Measurements from ENCODE around the gene TBCE.
"Not testable (repeated sequence)": the region's sequence is repeated elsewhere in the genome, so short reads cannot be mapped to it uniquely, and the experiment has no call there.

GRCh38 chr1:235381955-235382739 is 14.9 kb downstream of the TBCE start:
- not testable (repeated sequence) for TF ChIP-seq POLR2A (IDR thresholded peaks at IDR 0.05); CTCF (IDR thresholded peaks at IDR 0.05 in 4 of 5, conservative IDR thresholded peaks at IDR 0.05 in 1 of 5)

All from gastrocnemius medialis (tissue), 4 donors.